HG02623 (cell line): ENCODE data around the gene EDIL3.
"Not testable (repeated sequence)": the region's sequence is repeated elsewhere in the genome, so short reads cannot be mapped to it uniquely, and the experiment has no call there.

Experiments used
- ATAC-seq: cut with Tn5 transposase; IDR thresholded peaks from one replicate; pipeline ENCODE4 v1.9.1; 2021; ENCODE audit warnings: moderate library complexity; ENCODE audit not compliant: unreplicated experiment

Gene EDIL3

DNA sequence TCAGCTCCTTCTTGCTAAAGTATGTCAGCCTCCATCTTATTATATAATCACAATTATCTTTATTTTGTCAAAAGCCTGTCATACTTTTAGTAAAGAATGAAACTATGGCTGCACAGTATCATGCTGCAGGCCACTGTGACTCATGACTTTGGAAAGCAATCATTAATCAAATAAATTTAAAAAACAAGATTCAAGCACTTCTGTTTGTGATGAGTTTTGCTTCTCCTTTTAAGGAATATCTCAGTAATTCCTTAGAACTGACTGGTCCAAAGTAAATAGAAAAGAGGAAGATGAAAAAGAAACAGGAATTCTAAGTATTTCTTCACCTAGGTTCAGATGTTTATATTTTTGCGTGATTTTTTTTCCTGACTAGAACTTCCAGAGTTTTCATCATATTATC lies 83.1 kb downstream of the EDIL3 start:
- no peak for ATAC-seq

DNA sequence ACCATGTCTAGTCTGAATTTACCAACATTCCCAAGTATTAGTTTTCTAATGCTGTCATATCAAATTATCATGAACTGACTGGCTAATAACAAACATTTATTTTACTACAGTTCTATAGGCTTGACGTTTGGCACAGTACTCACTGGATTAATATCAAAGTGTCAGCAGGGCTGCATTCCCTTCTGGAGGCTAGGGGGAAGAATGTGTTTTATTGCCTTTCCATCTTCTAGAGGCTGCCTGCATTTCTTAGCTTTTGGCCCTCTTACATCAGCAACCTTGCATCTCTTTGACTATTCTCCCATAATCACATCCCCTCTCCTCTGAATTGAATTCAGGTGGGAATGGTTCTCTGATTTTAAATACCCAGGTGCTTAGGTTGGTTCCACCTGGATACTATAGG lies 84.7 kb downstream of the EDIL3 start:
- no peak for ATAC-seq

DNA sequence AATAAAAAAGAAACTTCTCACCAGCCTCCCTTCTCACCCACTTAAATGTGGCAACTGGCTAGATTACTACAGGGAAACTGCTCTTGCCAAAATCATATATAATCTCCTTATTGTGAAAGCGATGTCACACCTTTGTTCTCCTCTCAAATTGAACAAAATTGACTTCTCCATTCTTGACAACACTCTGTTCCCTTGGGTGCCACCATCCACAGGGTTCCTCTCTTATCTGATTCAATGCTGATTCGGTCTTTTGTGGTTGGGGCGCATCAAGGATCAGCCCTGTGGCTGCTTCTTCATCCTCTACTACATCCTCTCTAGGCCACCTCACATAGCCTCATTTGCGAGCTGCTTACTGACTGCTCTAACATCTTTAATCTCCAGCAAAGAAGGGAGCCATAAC lies 86.1 kb downstream of the EDIL3 start:
- ATAC-seq = no peak

GRCh38 chr5:84297641-84298040 lies 87.0 kb downstream of the EDIL3 start:
- ATAC-seq = not testable (repeated sequence)

GRCh38 chr5:84292788-84293653 lies 91.7 kb downstream of the EDIL3 start:
- no peak for ATAC-seq

GRCh38 chr5:84292000-84292642 lies 92.6 kb downstream of the EDIL3 start:
- no peak for ATAC-seq

GRCh38 chr5:84290673-84291072 lies 94.0 kb downstream of the EDIL3 start:
- no peak for ATAC-seq

- no peak for ATAC-seq
Measured at GRCh38 chr5:84290161-84290560, 94.5 kb downstream of the EDIL3 start.

- peak; percentile 85 for ATAC-seq
Measured at GRCh38 chr5:84287951-84288350, 96.7 kb downstream of the EDIL3 start.

- ATAC-seq = no peak
Measured at GRCh38 chr5:84286662-84287061, 98.0 kb downstream of the EDIL3 start.

- ATAC-seq = no peak
Measured at GRCh38 chr5:84285641-84286637, 98.7 kb downstream of the EDIL3 start.

GRCh38 chr5:84281383-84281782 lies 103.3 kb downstream of the EDIL3 start:
- no peak for ATAC-seq

GRCh38 chr5:84279234-84279633 lies 105.4 kb downstream of the EDIL3 start:
- no peak for ATAC-seq

DNA sequence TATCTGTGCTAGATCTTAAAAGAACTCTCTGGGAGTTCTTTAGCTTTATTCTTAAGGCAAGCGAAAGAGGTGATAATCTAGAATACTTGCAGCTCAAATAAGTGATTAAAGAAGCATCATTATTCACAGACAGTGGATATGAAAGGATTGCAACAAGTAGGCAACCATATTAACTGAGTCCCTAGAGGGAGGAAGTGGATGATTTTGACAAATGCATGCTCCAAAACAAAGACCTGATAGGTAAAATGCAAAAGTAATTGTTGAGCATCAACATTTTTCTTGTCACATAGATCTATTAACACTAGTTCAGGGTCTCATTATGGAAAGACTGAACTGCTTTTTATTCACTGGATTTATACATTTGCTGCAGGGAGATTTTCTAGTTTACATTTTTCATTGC lies 109.1 kb downstream of the EDIL3 start:
- no peak for ATAC-seq

DNA sequence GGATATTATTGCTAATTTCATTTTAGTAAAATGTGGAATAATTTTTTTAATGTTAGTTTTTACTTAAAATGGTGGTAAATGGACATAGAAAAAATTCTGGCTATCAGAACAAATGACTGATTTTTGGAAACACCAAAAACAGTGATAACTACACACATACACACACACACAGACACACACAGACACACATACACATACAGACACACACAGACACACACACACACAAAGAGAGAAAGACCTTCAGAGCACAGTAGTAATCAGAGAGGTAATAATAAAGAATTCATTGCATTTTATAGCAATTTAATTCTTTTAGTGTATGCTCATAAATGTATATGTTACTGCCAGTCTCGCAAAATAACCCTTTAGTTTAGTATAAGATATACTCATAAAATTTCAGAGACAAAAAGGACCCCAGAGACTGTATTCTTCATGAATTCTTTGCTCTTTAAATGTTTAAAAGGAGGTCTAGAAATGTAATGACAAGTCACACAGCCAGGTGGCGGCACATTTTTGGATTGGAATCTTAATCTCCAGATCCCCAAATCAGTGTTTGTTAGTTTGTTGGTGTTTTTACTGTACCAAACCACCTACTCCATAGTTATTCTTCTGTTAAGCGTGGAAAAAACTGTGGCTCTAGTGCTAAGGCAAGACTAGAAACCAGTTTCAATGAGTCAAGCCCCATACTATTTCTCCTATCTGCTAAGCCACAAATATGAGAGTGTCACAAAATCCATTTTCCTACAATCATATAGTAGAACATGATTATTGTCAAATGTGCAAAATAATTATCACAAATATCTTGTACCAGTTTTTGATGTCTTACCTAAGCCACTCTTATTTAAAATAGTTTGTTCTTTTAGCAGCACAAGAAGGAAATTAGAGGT lies 109.9 kb downstream of the EDIL3 start:
- no peak for ATAC-seq

GRCh38 chr5:84273517-84273883 lies 111.2 kb downstream of the EDIL3 start:
- ATAC-seq = no peak

GRCh38 chr5:84272771-84273516 lies 111.7 kb downstream of the EDIL3 start:
- ATAC-seq = no peak

DNA sequence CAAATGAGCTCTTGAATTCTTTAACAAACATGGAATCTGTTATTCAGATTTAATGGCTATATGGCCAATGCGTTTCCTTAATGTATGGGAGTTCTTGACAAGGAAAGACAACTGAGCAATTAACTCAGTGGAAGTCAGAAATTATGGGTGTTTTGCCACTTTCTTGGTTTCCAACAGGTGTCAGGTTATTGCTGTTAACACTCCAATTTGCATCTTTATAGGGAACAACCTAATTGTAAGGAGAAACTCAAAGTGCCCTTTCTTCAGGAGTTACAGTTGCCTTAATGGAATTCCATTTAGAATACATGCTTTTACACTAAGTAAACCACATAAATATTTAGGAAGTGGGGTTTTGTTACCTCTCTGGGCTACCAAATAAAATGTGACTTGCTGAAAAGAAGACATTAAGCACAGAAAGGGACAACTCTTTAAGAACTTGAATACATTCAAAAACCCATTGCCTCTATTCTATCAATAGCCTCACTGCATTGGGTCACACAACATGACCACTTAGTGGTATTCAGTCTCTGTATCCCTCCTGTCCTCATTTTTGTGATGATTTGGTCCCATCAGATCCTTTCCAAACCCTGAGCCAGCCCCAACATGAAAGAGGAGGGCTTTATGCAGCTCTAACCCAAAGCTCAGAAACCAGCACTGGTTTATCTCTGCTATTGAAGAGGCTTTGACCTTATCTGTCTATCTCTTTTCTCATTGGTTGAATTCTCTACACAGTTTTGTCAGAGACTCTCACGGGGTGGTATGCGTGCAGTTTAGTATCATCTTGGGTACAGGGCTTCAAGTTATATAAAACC lies 118.7 kb downstream of the EDIL3 start:
- ATAC-seq = no peak

DNA sequence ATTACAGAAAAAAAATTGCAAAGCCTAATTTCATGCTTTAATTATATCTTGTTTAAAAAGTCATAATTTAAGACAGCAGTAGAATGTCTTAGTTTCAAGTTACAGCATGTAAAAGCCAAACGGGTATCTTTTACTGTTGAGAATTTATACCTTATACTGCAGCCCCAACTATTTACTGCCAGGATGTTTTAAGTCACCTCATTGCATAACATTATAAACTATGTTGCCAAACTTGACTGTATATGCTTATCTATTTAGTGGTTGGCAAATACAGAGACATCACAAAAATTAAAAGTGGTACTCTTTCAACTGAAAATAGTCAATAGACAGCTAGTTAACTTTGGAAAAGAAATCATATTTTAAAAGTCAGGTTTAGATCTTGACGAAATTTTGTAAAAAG lies 119.5 kb downstream of the EDIL3 start:
- ATAC-seq = no peak
